ENCODE data around the gene WDR43.

- TF ChIP-seq ZBTB26 (CRISPR knock-in tag; IDR thresholded peaks at IDR 0.05) (no peak), ESRRA (IDR thresholded peaks at IDR 0.05; ENCODE audit: borderline replicate concordance, low read depth) (no peak), CTCF (IDR thresholded peaks at IDR 0.05 in 2 of 3, conservative IDR thresholded peaks at IDR 0.05 in 1 of 3; ENCODE audit: insufficient read depth in 2 of 3, low read depth in 1 of 3, low read length in 3 of 3) (no peak), MYC (IDR thresholded peaks at IDR 0.05; ENCODE audit: low read depth, low read length) (no peak), MYC (CRISPR knock-in tag; IDR thresholded peaks at IDR 0.05; ENCODE audit: borderline replicate concordance, low read depth) (no peak), POLR2A (conservative IDR thresholded peaks at IDR 0.05) (no peak), HDAC2 (IDR thresholded peaks at IDR 0.05) (no peak), EHMT2 (IDR thresholded peaks at IDR 0.05) (no peak), YBX1 (IDR thresholded peaks at IDR 0.05) (no peak), BHLHE40 (IDR thresholded peaks at IDR 0.05; ENCODE audit: low read length) (no peak), ZNF655 (CRISPR knock-in tag; IDR thresholded peaks at IDR 0.05) (no peak), ZC3H11A (IDR thresholded peaks at IDR 0.05; ENCODE audit: low read depth, low read length) (no peak), USF2 (CRISPR knock-in tag; IDR thresholded peaks at IDR 0.05) (no peak), FOS (IDR thresholded peaks at IDR 0.05; ENCODE audit: extremely low read depth, insufficient read length) (no peak)
These were observed 61.0 kb downstream of the WDR43 start for GRCh38 chr2:28955467-28955866.
